Epithelial cell of prostate (primary cell): ENCODE results near the gene DTNA.
"Not testable (repeated sequence)": the region's sequence is repeated elsewhere in the genome, so short reads cannot be mapped to it uniquely, and the experiment has no call there.

Source experiments
- DNase-seq: peaks from one replicate; pipeline ENCODE4 v3.0.0-alpha.2; 2011; ENCODE audit warnings: low read depth, low spot score
- H3K27ac ChIP-seq: fragments of 450-650 bp; 2 replicates; pipeline ENCODE4 v1.5.1; 2017; ENCODE audit warnings: mild to moderate bottlenecking

The DTNA gene

GRCh38 chr18:34880882-34881834 is 171.1 kb downstream of the DTNA start:
- no peak for DNase-seq
- H3K27ac ChIP-seq, result no peak overlapping the region

- no peak overlapping the region for H3K27ac ChIP-seq
- DNase-seq, result no peak
Observed at GRCh38 chr18:34884436-34884835, 174.3 kb downstream of the DTNA start.

- H3K27ac ChIP-seq, result no peak overlapping the region
Observed at GRCh38 chr18:34886177-34886576, 176.1 kb downstream of the DTNA start.

GRCh38 chr18:34887881-34888580 is 177.9 kb downstream of the DTNA start:
- no peak for DNase-seq
- H3K27ac ChIP-seq, result no peak overlapping the region

More at GRCh38 chr18:34886177-34886576, 176.1 kb downstream of the DTNA start:
- DNase-seq, result no peak

- H3K27ac ChIP-seq, result no peak overlapping the region
- DNase-seq, result no peak
Observed at GRCh38 chr18:34890486-34891085, 180.5 kb downstream of the DTNA start.

- no peak overlapping the region for H3K27ac ChIP-seq
Observed at GRCh38 chr18:34892379-34892778, 182.3 kb downstream of the DTNA start.

GRCh38 chr18:34893239-34893638 is 183.1 kb downstream of the DTNA start:
- no peak for DNase-seq

More at GRCh38 chr18:34892379-34892778, 182.3 kb downstream of the DTNA start:
- DNase-seq, result no peak

GRCh38 chr18:34901299-34901698 is 191.2 kb downstream of the DTNA start:
- no peak for DNase-seq
- H3K27ac ChIP-seq, result no peak overlapping the region

More at GRCh38 chr18:34893239-34893638, 183.1 kb downstream of the DTNA start:
- H3K27ac ChIP-seq, result no peak overlapping the region

- DNase-seq, result no peak
- H3K27ac ChIP-seq, result no peak overlapping the region
Observed at GRCh38 chr18:34904994-34905393, 194.9 kb downstream of the DTNA start.

GRCh38 chr18:34906985-34907384 is 196.9 kb downstream of the DTNA start:
- not testable (repeated sequence) for DNase-seq, H3K27ac ChIP-seq

GRCh38 chr18:34909637-34910364 is 199.7 kb downstream of the DTNA start:
- H3K27ac ChIP-seq, result no peak overlapping the region
- DNase-seq, result no peak

- H3K27ac ChIP-seq, result no peak overlapping the region
- DNase-seq, result no peak
Observed at GRCh38 chr18:34911081-34911480, 201.0 kb downstream of the DTNA start.

- no peak for DNase-seq
- H3K27ac ChIP-seq, result no peak overlapping the region
Observed at GRCh38 chr18:34911661-34912384, 201.7 kb downstream of the DTNA start.

GRCh38 chr18:34913837-34914661 is 204.0 kb downstream of the DTNA start:
- no peak overlapping the region for H3K27ac ChIP-seq
- DNase-seq, result no peak

- DNase-seq, result no peak
- no peak overlapping the region for H3K27ac ChIP-seq
Observed at GRCh38 chr18:34915046-34915445, 204.9 kb downstream of the DTNA start.

- H3K27ac ChIP-seq, DNase-seq: not testable (repeated sequence)
Observed at GRCh38 chr18:34916539-34916938, 206.4 kb downstream of the DTNA start.

GRCh38 chr18:34918856-34919255 is 208.8 kb downstream of the DTNA start:
- no peak overlapping the region for H3K27ac ChIP-seq
- DNase-seq, result no peak

GRCh38 chr18:34921226-34921625 is 211.1 kb downstream of the DTNA start:
- DNase-seq, result no peak

More at GRCh38 chr18:34921226-34921625, 211.1 kb downstream of the DTNA start:
- H3K27ac ChIP-seq, result no peak overlapping the region
